ENCODE results near the gene NEDD8.

DNA sequence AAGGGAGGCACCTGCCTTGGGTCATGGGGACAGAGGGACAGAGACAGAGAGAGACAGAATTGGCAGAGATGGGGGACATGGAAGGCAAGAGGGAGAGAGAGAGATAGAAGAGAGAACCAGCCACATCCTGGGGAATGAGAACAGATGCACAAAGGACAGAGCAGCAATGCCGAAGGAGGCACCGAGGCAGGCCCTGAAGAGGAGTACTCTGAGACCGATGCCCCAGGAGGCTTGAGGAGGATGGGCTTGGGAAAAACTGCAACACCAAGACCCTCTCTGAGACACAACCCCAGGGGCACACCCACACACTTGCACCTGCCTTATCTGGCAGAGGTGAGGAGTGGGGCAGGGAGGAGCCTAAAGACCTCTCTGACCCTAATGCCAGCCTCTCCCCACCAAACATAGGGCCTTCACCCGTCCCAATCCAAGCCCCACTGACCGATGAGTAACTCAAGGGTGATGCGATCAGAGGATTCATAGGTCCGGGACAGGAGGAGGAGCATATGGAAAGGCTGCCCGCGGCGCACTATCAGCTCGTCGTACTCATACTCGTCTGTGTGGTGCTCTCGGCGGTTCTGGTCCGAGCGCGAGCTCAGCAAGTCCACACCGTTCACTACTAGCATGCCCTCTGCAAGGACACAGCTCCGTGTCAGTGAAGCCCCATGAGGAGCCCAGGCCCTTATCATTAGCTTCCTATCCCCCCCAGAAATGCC, 29.2 kb upstream of the NEDD8 start:
- TF ChIP-seq, protein P1, sequence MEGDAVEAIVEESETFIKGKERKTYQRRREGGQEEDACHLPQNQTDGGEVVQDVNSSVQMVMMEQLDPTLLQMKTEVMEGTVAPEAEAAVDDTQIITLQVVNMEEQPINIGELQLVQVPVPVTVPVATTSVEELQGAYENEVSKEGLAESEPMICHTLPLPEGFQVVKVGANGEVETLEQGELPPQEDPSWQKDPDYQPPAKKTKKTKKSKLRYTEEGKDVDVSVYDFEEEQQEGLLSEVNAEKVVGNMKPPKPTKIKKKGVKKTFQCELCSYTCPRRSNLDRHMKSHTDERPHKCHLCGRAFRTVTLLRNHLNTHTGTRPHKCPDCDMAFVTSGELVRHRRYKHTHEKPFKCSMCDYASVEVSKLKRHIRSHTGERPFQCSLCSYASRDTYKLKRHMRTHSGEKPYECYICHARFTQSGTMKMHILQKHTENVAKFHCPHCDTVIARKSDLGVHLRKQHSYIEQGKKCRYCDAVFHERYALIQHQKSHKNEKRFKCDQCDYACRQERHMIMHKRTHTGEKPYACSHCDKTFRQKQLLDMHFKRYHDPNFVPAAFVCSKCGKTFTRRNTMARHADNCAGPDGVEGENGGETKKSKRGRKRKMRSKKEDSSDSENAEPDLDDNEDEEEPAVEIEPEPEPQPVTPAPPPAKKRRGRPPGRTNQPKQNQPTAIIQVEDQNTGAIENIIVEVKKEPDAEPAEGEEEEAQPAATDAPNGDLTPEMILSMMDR (IDR thresholded peaks at IDR 0.05), result no peak
- TF ChIP-seq POLR2A (IDR thresholded peaks at IDR 0.05), result no peak
